SK-N-SH (cell line): Measurements from ENCODE around the gene NRF1. TPM values are rescaled to one million over a fixed set of nuclear protein-coding genes. Genes with fewer than 3 reads are reported as not detected.
A peak's percentile ranks its signal among the peaks of the same experiment; 100 is the strongest.

Experiments
- CTCF ChIA-PET: fragments of 300-600, 350-600 bp; formaldehyde crosslinking; extraction: SDS; loops from one replicate; lab custom pipeline; 2021; lab: Yijun Ruan, JAX
- POLR2A ChIA-PET: fragments of 350-600 bp; sonication (Branson Sonifier 250); formaldehyde crosslinking; extraction: SDS; loops from one replicate; lab custom pipeline; 2020; ENCODE audit warnings: antibody characterized with exemption, inconsistent platforms; lab: Yijun Ruan, JAX
- DNase-seq: peaks from one replicate; pipeline ENCODE4 v3.0.0; 2012
- H2AFZ ChIP-seq: fragments of 200-600 bp; sonication (generic); 2 replicates; pipeline ENCODE4 v1.8.1; 2016; ENCODE audit warnings: antibody characterized with exemption, mild to moderate bottlenecking, low read depth
- H3F3A ChIP-seq: fragments of 200-600 bp; sonication (generic); replicated peaks from 2 replicates; pipeline ENCODE3; 2016; ENCODE audit warnings: antibody characterized with exemption, mild to moderate bottlenecking; ENCODE audit not compliant: insufficient read depth
- H3K27ac ChIP-seq, 2 experiments: fragments of 200-500 bp in 1 of 2; fragments of 200-600 bp in 1 of 2; sonication (Bioruptor generic) in 1 of 2; sonication (generic), shearing (Covaris generic) in 1 of 2; 2 replicates each; pipeline versions ENCODE4 v1.5.1 to v1.6.1; 2014 to 2016; ENCODE audit warnings: low read depth in 2 of 2, inconsistent platforms in 1 of 2, low read length in 1 of 2, mild to moderate bottlenecking in 1 of 2, mixed read lengths in 1 of 2
- H3K27me3 ChIP-seq: fragments of 200-600 bp; sonication (generic), shearing (Covaris generic); 2 replicates; pipeline ENCODE4 v1.6.1; 2016; ENCODE audit warnings: mixed run types; ENCODE audit not compliant: insufficient read depth
- H3K36me3 ChIP-seq, 2 experiments: fragments of 200-500 bp in 1 of 2; fragments of 200-600 bp in 1 of 2; sonication (Bioruptor generic) in 1 of 2; sonication (generic) in 1 of 2; replicated peaks in 1 of 2; 2 replicates each; pipeline versions ENCODE3 to v1.5.1; 2014 to 2016; ENCODE audit warnings: low read length in 1 of 2, mild to moderate bottlenecking in 1 of 2; ENCODE audit not compliant: insufficient read depth in 2 of 2, control insufficient read depth in 1 of 2
- H3K4me1 ChIP-seq, 2 experiments: fragments of 200-500 bp in 1 of 2; fragments of 200-600 bp in 1 of 2; sonication (Bioruptor generic) in 1 of 2; sonication (generic), shearing (Covaris generic) in 1 of 2; 2 replicates each; pipeline versions ENCODE4 v1.5.1 to v1.6.1; 2014 to 2016; ENCODE audit warnings: low read depth in 1 of 2, low read length in 1 of 2, mixed run types in 1 of 2; ENCODE audit not compliant: insufficient read depth in 2 of 2, control insufficient read depth in 1 of 2
- H3K4me2 ChIP-seq: fragments of 200-600 bp; sonication (generic), shearing (Covaris generic); 2 replicates; pipeline ENCODE4 v1.6.1; 2017; ENCODE audit warnings: mixed run types
- H3K4me3 ChIP-seq, 2 experiments: fragments of 200-500 bp in 1 of 2; fragments of 200-600 bp in 1 of 2; sonication (Bioruptor generic) in 1 of 2; sonication (generic), shearing (Covaris generic) in 1 of 2; 2 replicates each; pipeline versions ENCODE4 v1.5.1 to v1.8.1; 2014 to 2016; ENCODE audit warnings: low read depth in 2 of 2, inconsistent platforms in 1 of 2, low read length in 1 of 2, mild to moderate bottlenecking in 1 of 2, mixed read lengths in 1 of 2, moderate library complexity in 1 of 2
- H3K79me2 ChIP-seq: fragments of 200-600 bp; sonication (generic); 2 replicates; pipeline ENCODE4 v1.8.1; 2017; ENCODE audit warnings: mild to moderate bottlenecking; ENCODE audit not compliant: insufficient read depth
- H3K9ac ChIP-seq: fragments of 200-600 bp; sonication (generic); 2 replicates; pipeline ENCODE4 v1.6.1; 2017; ENCODE audit warnings: mixed run types
- H3K9me2 ChIP-seq: fragments of 200-600 bp; sonication (generic); 2 replicates; pipeline ENCODE4 v1.6.1; 2017; ENCODE audit warnings: mixed run types
- H3K9me3 ChIP-seq: fragments of 200-600 bp; sonication (generic); 2 replicates; pipeline ENCODE4 v1.6.1; 2017; ENCODE audit warnings: mixed run types, mild to moderate bottlenecking, moderate library complexity
- H4K20me1 ChIP-seq: fragments of 200-600 bp; sonication (generic); 2 replicates; pipeline ENCODE4 v1.6.1; 2017; ENCODE audit warnings: mild to moderate bottlenecking, mixed run types; ENCODE audit not compliant: insufficient read depth
- EP300 ChIP-seq, 2 experiments: IDR thresholded peaks; 2 replicates each; pipeline versions ENCODE4 v1.4.0 to v1.6.1; 2012; ENCODE audit warnings: borderline replicate concordance in 1 of 2, low read depth in 1 of 2, low read length in 1 of 2
- EZH2phosphoT487 ChIP-seq: fragments of 200-600 bp; sonication (generic); IDR thresholded peaks from 2 replicates; pipeline ENCODE4 v1.6.1; 2017; ENCODE audit warnings: low read depth, mixed run types, mild to moderate bottlenecking, antibody characterized with exemption, moderate library complexity, borderline replicate concordance
- JUND ChIP-seq: IDR thresholded peaks from 2 replicates; pipeline ENCODE4 v1.4.0; 2012
- NRF1 ChIP-seq: IDR thresholded peaks from 2 replicates; pipeline ENCODE4 v1.6.1; 2012; ENCODE audit warnings: low read depth, mild to moderate bottlenecking, low read length
- PBX3 ChIP-seq: IDR thresholded peaks from 2 replicates; pipeline ENCODE4; 2012
- POLR2AphosphoS5 ChIP-seq: IDR thresholded peaks from 2 replicates; pipeline ENCODE4 v1.6.1; 2012; ENCODE audit warnings: low read depth, low read length
- RAD21 ChIP-seq: IDR thresholded peaks from 2 replicates; pipeline ENCODE4 v1.6.1; 2012; ENCODE audit warnings: mild to moderate bottlenecking, low read length
- RFX5 ChIP-seq: IDR thresholded peaks from 2 replicates; pipeline ENCODE4 v1.6.1; 2012; ENCODE audit warnings: mild to moderate bottlenecking, improper control_type of control experiment, low read length
- RXRA ChIP-seq: IDR thresholded peaks from 2 replicates; pipeline ENCODE4 v1.4.0; 2012; ENCODE audit warnings: low read depth, mild to moderate bottlenecking, borderline replicate concordance
- TAF1 ChIP-seq: IDR thresholded peaks from 2 replicates; pipeline ENCODE4 v1.6.1; 2012; ENCODE audit warnings: low read depth, mild to moderate bottlenecking, low read length, moderate library complexity, borderline replicate concordance
- USF1 ChIP-seq: IDR thresholded peaks from 2 replicates; pipeline ENCODE4 v1.4.0; 2012; ENCODE audit warnings: low read depth, borderline replicate concordance
- YY1 ChIP-seq: IDR thresholded peaks from 2 replicates; pipeline ENCODE4 v1.4.0; 2012; ENCODE audit warnings: low read depth, mild to moderate bottlenecking
- WGBS: methylation state at CpG from one replicate; pipeline ENCODE4 v1.1.6; 2017; ENCODE audit warnings: low lambda C conversion rate; 5-methylcytosine and 5-hydroxymethylcytosine counted together
- polyA plus RNA-seq, 3 experiments: library from polyadenylated mRNA; depleted of rRNA; stranded (reverse); fragments of >200 nt; gene quantifications; 2 replicates each; pipeline ENCODE4 v1.2.3, GENCODE V29; 2012
- TF ChIP-seq, protein P1 (sequence below): IDR thresholded peaks from 2 replicates; pipeline ENCODE4 v1.6.1; 2012; ENCODE audit warnings: mild to moderate bottlenecking, low read depth, low read length, moderate library complexity
- TF ChIP-seq, protein P2 (sequence below): IDR thresholded peaks from 2 replicates; pipeline ENCODE4 v1.4.0; 2012; ENCODE audit warnings: low read depth
- TF ChIP-seq, protein P3 (sequence below): fragments of 150-350 bp; IDR thresholded peaks from 2 replicates; pipeline ENCODE4 v1.6.1; 2016; ENCODE audit warnings: mild to moderate bottlenecking, low read depth, low read length
- TF ChIP-seq, protein P4 (sequence below): fragments of 200-600 bp; sonication (generic); IDR thresholded peaks from 2 replicates; pipeline ENCODE4 v1.6.1; 2017; ENCODE audit warnings: antibody characterized with exemption, mild to moderate bottlenecking, moderate library complexity

Gene NRF1
- polyA plus RNA-seq, 1 of the 3 experiments (the other 2 are of a cell fraction) = 10.9 TPM

- H3K27ac ChIP-seq = no peak overlapping the region
- ChIA-PET CTCF (interaction anchor here (0.7 to 15.7 kb wide), 30 partner anchors 10 to 412 kb away, joined by 3 to 214 read pairs (median 4); no protein-coding TSS in a partner anchor), POLR2A (interaction anchor here (0.7 to 2.1 kb wide), 2 partner anchors 22 to 24 kb away, joined by 3 to 6 read pairs; no protein-coding TSS in a partner anchor)
- peak overlapping the region; percentile 95 for H3K4me2 ChIP-seq
- peaks cover 11 to 21% of the 10 kb centered on the region in 2 experiments for H3K36me3 ChIP-seq
- H3K9me2 ChIP-seq = no peaks in the 10 kb centered on the region
- no peak for DNase-seq
- no peaks in the 10 kb centered on the region for H3F3A ChIP-seq
- peaks cover 50% of the 10 kb centered on the region for H4K20me1 ChIP-seq
- TF ChIP-seq JUND = no peak
- TF ChIP-seq, protein P1, sequence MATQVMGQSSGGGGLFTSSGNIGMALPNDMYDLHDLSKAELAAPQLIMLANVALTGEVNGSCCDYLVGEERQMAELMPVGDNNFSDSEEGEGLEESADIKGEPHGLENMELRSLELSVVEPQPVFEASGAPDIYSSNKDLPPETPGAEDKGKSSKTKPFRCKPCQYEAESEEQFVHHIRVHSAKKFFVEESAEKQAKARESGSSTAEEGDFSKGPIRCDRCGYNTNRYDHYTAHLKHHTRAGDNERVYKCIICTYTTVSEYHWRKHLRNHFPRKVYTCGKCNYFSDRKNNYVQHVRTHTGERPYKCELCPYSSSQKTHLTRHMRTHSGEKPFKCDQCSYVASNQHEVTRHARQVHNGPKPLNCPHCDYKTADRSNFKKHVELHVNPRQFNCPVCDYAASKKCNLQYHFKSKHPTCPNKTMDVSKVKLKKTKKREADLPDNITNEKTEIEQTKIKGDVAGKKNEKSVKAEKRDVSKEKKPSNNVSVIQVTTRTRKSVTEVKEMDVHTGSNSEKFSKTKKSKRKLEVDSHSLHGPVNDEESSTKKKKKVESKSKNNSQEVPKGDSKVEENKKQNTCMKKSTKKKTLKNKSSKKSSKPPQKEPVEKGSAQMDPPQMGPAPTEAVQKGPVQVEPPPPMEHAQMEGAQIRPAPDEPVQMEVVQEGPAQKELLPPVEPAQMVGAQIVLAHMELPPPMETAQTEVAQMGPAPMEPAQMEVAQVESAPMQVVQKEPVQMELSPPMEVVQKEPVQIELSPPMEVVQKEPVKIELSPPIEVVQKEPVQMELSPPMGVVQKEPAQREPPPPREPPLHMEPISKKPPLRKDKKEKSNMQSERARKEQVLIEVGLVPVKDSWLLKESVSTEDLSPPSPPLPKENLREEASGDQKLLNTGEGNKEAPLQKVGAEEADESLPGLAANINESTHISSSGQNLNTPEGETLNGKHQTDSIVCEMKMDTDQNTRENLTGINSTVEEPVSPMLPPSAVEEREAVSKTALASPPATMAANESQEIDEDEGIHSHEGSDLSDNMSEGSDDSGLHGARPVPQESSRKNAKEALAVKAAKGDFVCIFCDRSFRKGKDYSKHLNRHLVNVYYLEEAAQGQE = no peak
- no peak for TF ChIP-seq TAF1
- TF ChIP-seq YY1 = no peak
- no peak for TF ChIP-seq EP300 (IDR thresholded peaks at IDR 0.05; ENCODE audit: borderline replicate concordance in 1 of 2, low read depth in 1 of 2, low read length in 1 of 2)
- no peak for TF ChIP-seq PBX3
- TF ChIP-seq RAD21 = no peak
- TF ChIP-seq POLR2AphosphoS5 = no peak
- no peak for TF ChIP-seq NRF1
- TF ChIP-seq, protein P2, sequence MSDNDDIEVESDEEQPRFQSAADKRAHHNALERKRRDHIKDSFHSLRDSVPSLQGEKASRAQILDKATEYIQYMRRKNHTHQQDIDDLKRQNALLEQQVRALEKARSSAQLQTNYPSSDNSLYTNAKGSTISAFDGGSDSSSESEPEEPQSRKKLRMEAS = no peak
- TF ChIP-seq EZH2phosphoT487 = no peak
- no peak for TF ChIP-seq RXRA
- no peak for TF ChIP-seq RFX5
- TF ChIP-seq USF1 = no peak
- TF ChIP-seq, protein P3, sequence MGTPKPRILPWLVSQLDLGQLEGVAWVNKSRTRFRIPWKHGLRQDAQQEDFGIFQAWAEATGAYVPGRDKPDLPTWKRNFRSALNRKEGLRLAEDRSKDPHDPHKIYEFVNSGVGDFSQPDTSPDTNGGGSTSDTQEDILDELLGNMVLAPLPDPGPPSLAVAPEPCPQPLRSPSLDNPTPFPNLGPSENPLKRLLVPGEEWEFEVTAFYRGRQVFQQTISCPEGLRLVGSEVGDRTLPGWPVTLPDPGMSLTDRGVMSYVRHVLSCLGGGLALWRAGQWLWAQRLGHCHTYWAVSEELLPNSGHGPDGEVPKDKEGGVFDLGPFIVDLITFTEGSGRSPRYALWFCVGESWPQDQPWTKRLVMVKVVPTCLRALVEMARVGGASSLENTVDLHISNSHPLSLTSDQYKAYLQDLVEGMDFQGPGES = no peak
- TF ChIP-seq, protein P4, sequence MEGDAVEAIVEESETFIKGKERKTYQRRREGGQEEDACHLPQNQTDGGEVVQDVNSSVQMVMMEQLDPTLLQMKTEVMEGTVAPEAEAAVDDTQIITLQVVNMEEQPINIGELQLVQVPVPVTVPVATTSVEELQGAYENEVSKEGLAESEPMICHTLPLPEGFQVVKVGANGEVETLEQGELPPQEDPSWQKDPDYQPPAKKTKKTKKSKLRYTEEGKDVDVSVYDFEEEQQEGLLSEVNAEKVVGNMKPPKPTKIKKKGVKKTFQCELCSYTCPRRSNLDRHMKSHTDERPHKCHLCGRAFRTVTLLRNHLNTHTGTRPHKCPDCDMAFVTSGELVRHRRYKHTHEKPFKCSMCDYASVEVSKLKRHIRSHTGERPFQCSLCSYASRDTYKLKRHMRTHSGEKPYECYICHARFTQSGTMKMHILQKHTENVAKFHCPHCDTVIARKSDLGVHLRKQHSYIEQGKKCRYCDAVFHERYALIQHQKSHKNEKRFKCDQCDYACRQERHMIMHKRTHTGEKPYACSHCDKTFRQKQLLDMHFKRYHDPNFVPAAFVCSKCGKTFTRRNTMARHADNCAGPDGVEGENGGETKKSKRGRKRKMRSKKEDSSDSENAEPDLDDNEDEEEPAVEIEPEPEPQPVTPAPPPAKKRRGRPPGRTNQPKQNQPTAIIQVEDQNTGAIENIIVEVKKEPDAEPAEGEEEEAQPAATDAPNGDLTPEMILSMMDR = no peak
- H3K79me2 ChIP-seq = peaks cover 84% of the 10 kb centered on the region
- H3K9ac ChIP-seq = peak overlapping the region; percentile 83; the same call in 1 of the 2 replicates
- H3K9me3 ChIP-seq = no peaks in the 10 kb centered on the region
- peak overlapping the region; percentile 79 to 95 for H3K4me3 ChIP-seq
- no peaks in the 10 kb centered on the region for H3K27me3 ChIP-seq
- 37% methylated on average over 5 of the region's 5 CpGs for WGBS
- peaks cover 14 to 25% of the 10 kb centered on the region in 2 experiments for H3K4me1 ChIP-seq
- no peak overlapping the region for H2AFZ ChIP-seq
These were observed 1.5 kb downstream of the NRF1 start for GRCh38 chr7:129613016-129613337.
